Glomerular endothelial cell (primary cell): ENCODE data around the gene RORB. TPM values are rescaled to one million over a fixed set of nuclear protein-coding genes. Genes with fewer than 3 reads are reported as not detected.

Source experiments
- DNase-seq: peaks from one replicate; pipeline ENCODE4 v3.0.0-alpha.2; 2011; ENCODE audit warnings: low read depth, low spot score; ENCODE audit errors: extremely low read depth
- total RNA-seq: library from RNA; depleted of rRNA; stranded (reverse); fragments of >200 nt; gene quantifications from 2 replicates; pipeline ENCODE4 v1.2.3, GENCODE V29; 2015

Gene RORB
- total RNA-seq, 1 donor from 2014 or later = 0.29 TPM

GRCh38 chr9:74589576-74589975 lies 92.4 kb downstream of the RORB start:
- no peak for DNase-seq

- DNase-seq = no peak
Measured at GRCh38 chr9:74595286-74595685, 98.2 kb downstream of the RORB start.

GRCh38 chr9:74598874-74599273 lies 101.7 kb downstream of the RORB start:
- no peak for DNase-seq

- no peak for DNase-seq
Measured at GRCh38 chr9:74609671-74610405, 112.7 kb downstream of the RORB start.

GRCh38 chr9:74610523-74611061 lies 113.5 kb downstream of the RORB start:
- DNase-seq = no peak

- DNase-seq = no peak
Measured at GRCh38 chr9:74630228-74630627, 133.1 kb downstream of the RORB start.

- DNase-seq = no peak
Measured at GRCh38 chr9:74639112-74639511, 142.0 kb downstream of the RORB start.

- DNase-seq = no peak
Measured at GRCh38 chr9:74642376-74642775, 145.2 kb downstream of the RORB start.

- no peak for DNase-seq
Measured at GRCh38 chr9:74643303-74643923, 146.3 kb downstream of the RORB start.

- no peak for DNase-seq
Measured at GRCh38 chr9:74644023-74644422, 146.9 kb downstream of the RORB start.

GRCh38 chr9:74645007-74645639 lies 148.0 kb downstream of the RORB start:
- DNase-seq = no peak

GRCh38 chr9:74653410-74654080 lies 156.4 kb downstream of the RORB start:
- DNase-seq = no peak

- DNase-seq = no peak
Measured at GRCh38 chr9:74662674-74663073, 165.5 kb downstream of the RORB start.

- DNase-seq = no peak
Measured at GRCh38 chr9:74663439-74663838, 166.3 kb downstream of the RORB start.

GRCh38 chr9:74666625-74667316 lies 169.6 kb downstream of the RORB start:
- DNase-seq = no peak

- DNase-seq = no peak
Measured at GRCh38 chr9:74672237-74672636, 175.1 kb downstream of the RORB start.

GRCh38 chr9:74674077-74674476 lies 176.9 kb downstream of the RORB start:
- no peak for DNase-seq

GRCh38 chr9:74681906-74682305 lies 184.8 kb downstream of the RORB start:
- DNase-seq = no peak

- DNase-seq = no peak
Measured at GRCh38 chr9:74683322-74683721, 186.2 kb downstream of the RORB start.

GRCh38 chr9:74691058-74691457 lies 193.9 kb downstream of the RORB start:
- DNase-seq = no peak

- DNase-seq = no peak
Measured at GRCh38 chr9:74696520-74696919, 199.4 kb downstream of the RORB start.
